AG09309 (cell line): ENCODE measurements around the gene TEX47.

Experiments used
- DNase-seq: peaks from one replicate; pipeline ENCODE4 v3.0.0-alpha.2; 2010; ENCODE audit warnings: low read depth
- H3K4me3 ChIP-seq: 2 replicates; pipeline ENCODE4 v1.5.1; 2011; ENCODE audit warnings: mild to moderate bottlenecking, low read depth, low read length, moderate library complexity; ENCODE audit not compliant: control insufficient read depth
- TF ChIP-seq, protein P1 (sequence below): IDR thresholded peaks from 2 replicates; pipeline ENCODE4 v1.5.1; 2011; ENCODE audit warnings: mild to moderate bottlenecking, low read depth, low read length, inconsistent platforms; ENCODE audit not compliant: insufficient read depth, control insufficient read depth; ENCODE audit errors: missing control alignments

Gene TEX47

DNA sequence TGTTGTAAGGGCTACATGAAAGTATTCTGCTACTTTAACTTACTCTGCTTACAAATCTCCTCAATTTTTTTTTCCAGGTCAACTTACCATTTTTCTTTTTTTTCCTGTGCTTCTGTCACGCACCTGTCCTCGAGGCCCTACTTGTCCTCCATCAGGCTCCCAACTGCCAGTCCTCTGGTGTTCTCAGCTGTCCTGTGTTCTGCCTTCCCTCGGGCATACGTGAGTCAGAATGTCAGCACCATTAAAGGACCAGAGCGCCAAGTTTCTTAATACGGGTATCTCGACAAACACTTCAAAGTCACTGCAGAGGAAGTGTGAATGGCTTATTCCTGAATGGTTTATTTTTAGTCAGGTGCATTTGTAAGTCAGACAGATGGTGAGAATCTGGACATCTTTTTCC is at the start of gene TEX47:
Gene TEX47 (minus strand): TSS at position 185 of the 400 bp plus-strand sequence. CDS start 795 bp downstream, outside the sequence.
- no peak within 1 kb of the TSS for H3K4me3 ChIP-seq
- no peak for DNase-seq
- TF ChIP-seq, protein P1, sequence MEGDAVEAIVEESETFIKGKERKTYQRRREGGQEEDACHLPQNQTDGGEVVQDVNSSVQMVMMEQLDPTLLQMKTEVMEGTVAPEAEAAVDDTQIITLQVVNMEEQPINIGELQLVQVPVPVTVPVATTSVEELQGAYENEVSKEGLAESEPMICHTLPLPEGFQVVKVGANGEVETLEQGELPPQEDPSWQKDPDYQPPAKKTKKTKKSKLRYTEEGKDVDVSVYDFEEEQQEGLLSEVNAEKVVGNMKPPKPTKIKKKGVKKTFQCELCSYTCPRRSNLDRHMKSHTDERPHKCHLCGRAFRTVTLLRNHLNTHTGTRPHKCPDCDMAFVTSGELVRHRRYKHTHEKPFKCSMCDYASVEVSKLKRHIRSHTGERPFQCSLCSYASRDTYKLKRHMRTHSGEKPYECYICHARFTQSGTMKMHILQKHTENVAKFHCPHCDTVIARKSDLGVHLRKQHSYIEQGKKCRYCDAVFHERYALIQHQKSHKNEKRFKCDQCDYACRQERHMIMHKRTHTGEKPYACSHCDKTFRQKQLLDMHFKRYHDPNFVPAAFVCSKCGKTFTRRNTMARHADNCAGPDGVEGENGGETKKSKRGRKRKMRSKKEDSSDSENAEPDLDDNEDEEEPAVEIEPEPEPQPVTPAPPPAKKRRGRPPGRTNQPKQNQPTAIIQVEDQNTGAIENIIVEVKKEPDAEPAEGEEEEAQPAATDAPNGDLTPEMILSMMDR, result no peak

DNA sequence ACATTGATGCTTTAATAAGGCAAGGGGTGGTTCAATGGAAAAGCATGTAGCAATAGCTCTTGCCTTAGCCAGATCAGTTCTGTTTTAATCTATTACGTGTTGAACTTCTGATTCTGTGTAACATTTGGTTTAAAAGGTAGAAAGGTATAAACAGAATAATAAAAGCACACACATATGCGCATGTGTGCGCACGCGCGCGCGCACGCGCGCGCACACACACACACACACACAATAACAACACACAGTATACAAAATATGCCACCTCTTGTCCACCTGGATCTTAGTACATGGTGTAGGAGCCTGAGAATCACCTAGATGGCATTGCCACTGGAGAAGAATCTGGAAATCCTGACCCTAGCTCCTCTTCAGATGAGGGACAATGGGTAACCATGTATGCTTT is 49.6 kb upstream of the TEX47 start:
- no peak for DNase-seq
- TF ChIP-seq, protein P1, result no peak
- no peak overlapping the region for H3K4me3 ChIP-seq

DNA sequence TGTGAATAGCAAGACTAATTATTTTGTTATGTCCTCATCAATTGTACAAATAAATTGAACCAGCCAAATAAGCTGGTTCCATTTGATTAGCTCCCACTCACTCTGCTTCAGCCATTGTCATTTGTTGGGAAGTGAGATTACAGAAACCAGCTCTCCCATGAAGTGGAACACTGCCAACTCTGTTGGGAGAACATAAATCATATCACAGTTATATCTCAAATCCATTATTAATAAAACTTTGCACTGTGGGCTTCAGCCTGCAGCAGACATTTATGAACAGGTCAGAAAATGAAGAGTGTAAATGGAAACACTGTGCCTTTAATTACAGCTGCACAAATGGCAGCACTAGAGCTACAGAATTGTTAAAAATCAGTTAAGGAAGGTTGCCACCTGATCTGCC is 46.7 kb upstream of the TEX47 start:
- DNase-seq, result no peak
- H3K4me3 ChIP-seq, result no peak overlapping the region
- TF ChIP-seq, protein P1, result no peak

DNA sequence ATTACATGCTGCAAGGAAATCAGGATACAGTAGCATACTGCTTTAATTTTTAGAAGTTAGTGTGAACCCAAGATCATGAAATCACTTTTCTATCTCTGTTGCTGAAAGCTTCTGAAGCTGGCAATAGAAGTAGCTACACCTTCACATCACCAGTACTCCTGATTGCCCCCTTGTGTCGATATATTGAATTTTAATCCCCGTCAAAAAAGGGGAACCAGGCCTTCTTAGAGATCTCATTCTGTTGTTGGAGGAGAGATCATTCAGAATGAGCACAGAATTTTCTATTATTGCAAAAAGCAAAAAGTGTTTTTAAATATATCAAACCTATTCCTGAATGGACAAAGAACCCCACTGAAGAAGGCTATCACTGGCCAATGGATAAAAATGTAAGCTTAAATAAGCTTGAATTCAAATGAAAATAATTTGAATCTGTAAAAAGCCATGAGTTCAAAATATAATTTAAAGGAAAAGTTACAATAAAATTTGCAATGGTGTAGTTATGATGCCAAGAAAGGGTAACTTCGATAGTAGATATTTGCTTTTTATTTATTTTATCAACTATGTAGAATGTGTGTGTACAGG is 39.7 kb upstream of the TEX47 start:
- TF ChIP-seq, protein P1, result no peak

DNA sequence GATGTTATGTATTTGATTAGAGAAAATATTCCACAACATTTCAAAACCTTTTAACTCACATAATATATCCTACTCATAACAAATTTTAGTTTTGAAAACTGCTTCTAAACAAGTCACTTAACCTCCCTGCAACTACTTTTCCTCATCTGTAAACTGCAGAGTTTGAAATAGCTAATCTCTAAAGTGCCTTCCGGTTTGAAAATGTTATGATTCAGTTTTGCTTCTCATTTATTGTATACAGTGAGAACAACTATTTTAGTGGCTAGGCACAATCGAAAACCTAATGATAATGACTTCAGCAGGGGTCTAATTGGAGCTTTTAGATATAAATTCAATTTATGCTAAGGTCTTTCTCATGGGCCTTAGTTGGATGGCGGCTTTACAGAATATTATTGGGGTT is 30.7 kb upstream of the TEX47 start:
- DNase-seq, result no peak
- H3K4me3 ChIP-seq, result no peak overlapping the region
- TF ChIP-seq, protein P1, result no peak

More for the DNA sequence above, 39.7 kb upstream of the TEX47 start:
- DNase-seq, result no peak
- H3K4me3 ChIP-seq, result no peak overlapping the region

DNA sequence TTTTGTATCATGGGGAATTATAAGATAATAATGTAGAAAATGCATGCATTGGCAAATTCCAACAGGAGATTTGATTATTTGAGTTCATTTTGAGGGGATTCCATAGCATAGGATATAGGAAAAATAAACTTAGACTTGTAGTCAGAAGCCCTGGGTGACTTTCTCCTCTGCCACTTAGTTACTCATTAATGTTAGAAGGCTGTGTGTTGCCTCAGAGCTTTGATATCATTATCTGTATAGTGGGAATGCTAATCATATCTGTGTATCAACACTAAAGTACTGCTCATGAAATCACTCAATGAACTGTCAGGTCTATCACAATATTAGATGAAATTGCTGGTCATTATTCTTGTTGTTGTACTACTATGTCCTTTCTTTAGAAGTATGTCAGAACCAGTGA is 23.0 kb upstream of the TEX47 start:
- no peak for DNase-seq
- TF ChIP-seq, protein P1, result no peak
- H3K4me3 ChIP-seq, result no peak overlapping the region
